GM12873 (cell line): ENCODE data around the gene GASK1A.

Experiments
- CTCF ChIP-seq: IDR thresholded peaks from 2 replicates; pipeline ENCODE4 v1.5.1; 2012; ENCODE audit warnings: low read depth, mild to moderate bottlenecking, moderate library complexity, low read length, control low read depth; ENCODE audit not compliant: insufficient read depth; ENCODE audit errors: missing control alignments

GASK1A gene

GRCh38 chr3:43032646-43033628 lies 53.8 kb downstream of the GASK1A start:
- no peak for TF ChIP-seq CTCF

GRCh38 chr3:43034200-43034599 lies 55.1 kb downstream of the GASK1A start:
- no peak for TF ChIP-seq CTCF

GRCh38 chr3:43034911-43035310 lies 55.8 kb downstream of the GASK1A start:
- no peak for TF ChIP-seq CTCF

- no peak for TF ChIP-seq CTCF
Observed at GRCh38 chr3:43035801-43036365, 56.8 kb downstream of the GASK1A start.

- no peak for TF ChIP-seq CTCF
Observed at GRCh38 chr3:43036621-43037423, 57.7 kb downstream of the GASK1A start.

- TF ChIP-seq CTCF: no peak
Observed at GRCh38 chr3:43038010-43038409, 58.9 kb downstream of the GASK1A start.

- TF ChIP-seq CTCF: no peak
Observed at GRCh38 chr3:43041517-43041916, 62.4 kb downstream of the GASK1A start.
